Measurements from ENCODE around the gene SKOR1. TPM values are rescaled to one million over a fixed set of nuclear protein-coding genes. Genes with fewer than 3 reads are reported as not detected.

The SKOR1 gene
- total and polyA plus RNA-seq, 2 of the 4 experiments (the other 2 are of a cell fraction), result 0.03 TPM; not detected in 1

DNA sequence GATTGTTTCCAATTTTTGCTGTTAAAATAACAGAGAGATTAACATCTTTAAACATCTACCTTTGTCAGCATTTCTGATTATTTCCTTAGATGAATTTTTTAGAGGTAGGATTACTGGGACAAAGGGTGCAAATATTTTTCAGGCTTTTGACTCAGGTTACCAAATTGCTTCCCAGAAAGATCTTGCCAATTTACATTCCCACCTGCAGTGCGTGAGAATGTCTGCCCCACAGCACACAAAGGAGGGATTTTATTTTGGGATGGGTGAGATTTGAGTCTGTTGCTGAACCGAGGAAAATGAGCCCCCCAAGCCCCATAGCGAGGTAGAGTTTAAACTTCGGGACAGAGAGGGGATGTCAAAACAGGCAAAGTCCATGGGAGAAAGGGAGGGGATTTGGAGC, 40.5 kb downstream of the SKOR1 start:
- WGBS, 2 experiments (ENCODE audit: extremely low coverage in 2 of 2, insufficient read length in 1 of 2), result 67% methylated on average over 3 of the region's 4 CpGs; no CpG with 5 or more reads in 1 of the 2 experiments

More for the DNA sequence above, 40.5 kb downstream of the SKOR1 start:
- H3K9me3 ChIP-seq (ENCODE audit: control insufficient read depth, insufficient read depth, low read length), result 0 out of 2 replicates have a peak, but pooled peaks cover 2% of the 10 kb centered on the region
- BruUV-seq (replicated peaks), result no TSS peak
- TF ChIP-seq MXI1 (IDR thresholded peaks at IDR 0.05; ENCODE audit: borderline replicate concordance, low read depth, low read length) (no peak), CHD1 (IDR thresholded peaks at IDR 0.05; ENCODE audit: low read depth, low read length) (no peak)
- H3K4me3 ChIP-seq (ENCODE audit: insufficient read depth, low read depth, low read length), result no peak overlapping the region
- no peak overlapping the region for H2AK5ac ChIP-seq (ENCODE audit: low read depth, low read length)
- no peak overlapping the region for H2BK120ac ChIP-seq (ENCODE audit: low read depth, low read length)
- ChIA-PET POLR2A (ENCODE audit: unreplicated experiment) (interaction anchor here (0.5 kb wide), 1 partner anchor 204 kb away, joined by 16 read pairs; no protein-coding TSS in a partner anchor), CTCF (no interaction called here)
- no peaks in the 10 kb centered on the region; the same call in 1 of the 2 replicates for H3K9me1 ChIP-seq (ENCODE audit: insufficient read depth, low read length)
- H3K27ac ChIP-seq (ENCODE audit: insufficient read depth, low read length), result no peak overlapping the region
- no peak overlapping the region for H2BK5ac ChIP-seq (ENCODE audit: low read depth, low read length, poor library complexity, severe bottlenecking)
- H2AK9ac ChIP-seq (replicated peaks; ENCODE audit: low read depth, low read length, poor library complexity), result no peak overlapping the region
- no peak overlapping the region for H2BK15ac ChIP-seq (ENCODE audit: low read depth, low read length)
- peaks cover 11% of the 10 kb centered on the region for H3K27me3 ChIP-seq (ENCODE audit: control insufficient read depth, insufficient read depth, low read length)
- no peak overlapping the region for H3K23ac ChIP-seq (ENCODE audit: low read depth, low read length)
- H3K36me3 ChIP-seq (ENCODE audit: control insufficient read depth, insufficient read depth, low read length), result no peaks in the 10 kb centered on the region
- H4K91ac ChIP-seq (ENCODE audit: insufficient read depth, low read depth, low read length), result no peak overlapping the region
- H3K79me1 ChIP-seq (ENCODE audit: low read depth in 1 of 2, low read length in 2 of 2), result no peaks in the 10 kb centered on the region
- no peaks in the 10 kb centered on the region for H4K20me1 ChIP-seq (ENCODE audit: insufficient read depth, low read length)
- in situ Hi-C loops (cut with MboI; ENCODE audit: low sequenced_read_pairs), result loop anchor here (10.0 kb wide), 1 partner anchor 289 kb away; no protein-coding TSS in a partner anchor
- H4K5ac ChIP-seq (ENCODE audit: low read depth, low read length), result no peak overlapping the region
- H3K4ac ChIP-seq (ENCODE audit: low read depth, low read length), result no peak overlapping the region
- no peak overlapping the region for H2BK20ac ChIP-seq (ENCODE audit: low read depth, low read length)
- H2AFZ ChIP-seq (replicated peaks; ENCODE audit: low read length, poor library complexity), result no peak overlapping the region
- peaks cover 4% of the 10 kb centered on the region; the same call in 1 of the 2 replicates for H3K4me1 ChIP-seq (ENCODE audit: control insufficient read depth, insufficient read depth, low read length)
- DNase-seq (no peak), ATAC-seq (ENCODE audit: low read depth) (no peak)
- H3K14ac ChIP-seq (replicated peaks; ENCODE audit: low read depth, low read length), result no peak overlapping the region
- dilution Hi-C loops (cut with HindIII; ENCODE audit: low sequenced_read_pairs, unreplicated experiment), result no loop called here
- no peak overlapping the region for H3K56ac ChIP-seq (ENCODE audit: extremely low read depth, insufficient read depth, low read length)
- no peak overlapping the region for H3K4me2 ChIP-seq (ENCODE audit: low read depth, low read length)
- no peak overlapping the region for H4K8ac ChIP-seq (ENCODE audit: low read depth in 2 of 2, low read length in 2 of 2)
- H3K9ac ChIP-seq (ENCODE audit: low read depth, low read length), result no peak overlapping the region
- intact Hi-C loops (cut with micrococcal nuclease), result no loop called here
- H3K18ac ChIP-seq (ENCODE audit: low read depth, low read length), result no peak overlapping the region
